Ramos (cell line): ENCODE results near the gene B4GALNT2.

Source experiments
- in situ Hi-C: fragments of 300-500 bp; cut with MboI; formaldehyde crosslinking; loops from one replicate; pipeline ENCODE4 v1.14.3; 2022; ENCODE audit warnings: low sequenced_read_pairs; ENCODE audit not compliant: unreplicated experiment

B4GALNT2 gene

DNA sequence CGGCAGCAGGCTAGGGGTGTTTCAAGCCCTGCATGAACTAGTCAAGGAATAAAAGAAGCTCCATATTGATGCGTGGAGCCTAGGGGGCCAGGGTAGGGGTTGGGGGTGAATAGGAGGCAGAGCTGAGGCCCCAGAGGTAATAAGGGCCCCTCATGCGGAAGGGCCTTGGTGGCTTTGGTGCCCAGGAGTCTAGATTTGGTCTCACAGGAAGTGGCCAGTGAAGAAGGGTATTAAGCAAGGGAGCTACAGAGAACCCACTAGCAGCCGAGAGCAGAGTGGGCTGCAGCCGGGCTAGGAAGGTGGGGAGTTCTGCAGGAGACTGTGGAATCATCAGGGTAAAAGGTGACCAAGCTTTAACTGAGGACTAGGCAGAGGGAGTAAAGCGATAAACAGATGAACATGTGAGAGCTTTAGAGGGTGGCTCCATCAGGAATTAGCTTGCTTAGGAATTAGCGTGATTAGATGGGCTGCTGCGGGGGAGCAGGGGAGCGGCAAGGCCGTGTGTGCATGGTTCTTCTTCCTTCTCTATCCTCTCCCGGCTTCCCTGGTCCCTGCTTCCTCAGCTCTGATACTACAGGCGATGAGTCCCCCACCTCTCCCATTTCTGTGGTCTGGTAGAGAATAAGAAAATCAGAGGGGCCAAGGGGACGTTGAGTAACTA is 68.0 kb downstream of the B4GALNT2 start:
- in situ Hi-C loops: no loop called here

DNA sequence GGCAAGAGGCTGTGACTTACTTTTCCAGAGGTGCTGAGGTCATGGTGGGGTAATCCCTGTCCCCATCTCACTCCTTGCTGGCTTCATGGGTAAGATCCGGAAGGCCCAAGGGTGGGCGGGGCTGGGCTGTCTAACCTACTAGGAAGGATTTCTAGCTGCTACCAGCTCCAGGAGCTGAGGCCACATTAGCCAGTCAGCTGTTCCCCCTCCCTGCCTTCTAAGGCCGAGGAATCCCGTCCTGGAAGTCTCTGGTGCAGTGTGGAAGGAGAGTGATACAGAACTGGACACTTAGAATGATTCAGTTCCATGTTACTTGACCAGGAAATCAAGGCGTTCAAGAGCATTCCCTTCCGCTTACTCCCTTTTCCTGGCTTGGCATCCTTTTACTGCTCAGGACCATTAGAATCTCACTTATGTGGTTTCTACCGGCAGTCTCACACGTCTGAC is 68.9 kb downstream of the B4GALNT2 start:
- in situ Hi-C loops: no loop called here

DNA sequence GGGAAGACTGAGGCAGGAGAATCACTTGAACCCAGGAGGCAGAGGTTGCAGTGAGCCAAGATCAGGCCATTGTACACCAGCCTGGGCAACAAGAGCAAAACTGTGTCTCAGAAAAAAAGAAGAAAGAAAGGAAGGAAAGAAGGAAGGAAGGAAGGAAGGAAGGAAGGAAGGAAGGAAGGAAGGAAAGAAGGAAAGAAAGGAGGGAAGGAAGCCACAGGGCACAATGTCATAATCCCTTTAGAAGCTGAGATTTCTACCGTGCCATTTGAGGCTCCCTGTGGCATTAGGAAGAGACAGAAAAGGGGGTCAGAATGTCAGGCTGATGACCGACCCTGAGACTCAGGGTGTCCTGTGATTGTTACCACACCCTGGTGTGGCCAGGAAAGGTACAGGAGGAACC is 71.2 kb downstream of the B4GALNT2 start:
- in situ Hi-C loops: no loop called here

GRCh38 chr17:49204516-49204915 is 71.9 kb downstream of the B4GALNT2 start:
- in situ Hi-C loops: no loop called here

DNA sequence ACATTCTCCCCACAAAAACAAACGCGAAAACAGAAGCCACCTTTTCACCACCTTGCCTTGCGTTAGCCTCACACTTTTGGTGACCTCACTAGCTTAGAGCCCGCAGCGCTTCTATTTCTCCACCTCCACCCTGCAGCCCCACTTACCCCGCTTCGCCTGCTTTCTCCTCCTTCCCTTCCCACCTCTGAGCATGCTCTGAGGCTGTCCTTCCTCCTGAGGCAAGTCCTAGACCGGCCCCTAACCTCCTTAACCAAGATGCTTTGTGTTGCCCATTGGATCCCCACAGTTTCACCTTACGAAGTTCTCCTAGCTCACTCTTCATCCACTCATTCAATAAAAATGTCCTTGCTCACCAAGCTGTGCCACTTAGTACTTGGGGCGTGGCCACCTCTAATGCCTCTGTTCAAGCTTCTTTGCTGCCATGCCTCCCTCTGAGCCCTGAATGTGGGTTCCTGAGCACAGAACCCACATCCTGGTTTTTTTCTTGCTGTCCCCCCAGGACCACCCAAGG is 76.5 kb downstream of the B4GALNT2 start:
- in situ Hi-C loops: no loop called here

- in situ Hi-C loops: no loop called here
Measured at GRCh38 chr17:49210158-49211029, 77.8 kb downstream of the B4GALNT2 start, which contains the start of the genes ABI3 and GNGT2. Gene ABI3 (plus strand): TSS chr17:49210707. CDS start chr17:49210725, 18 bp downstream. Gene GNGT2 (minus strand): TSS chr17:49210574. CDS start chr17:49207422, 3,152 bp downstream.

GRCh38 chr17:49213399-49213798 is 80.8 kb downstream of the B4GALNT2 start:
- in situ Hi-C loops: no loop called here

- in situ Hi-C loops: no loop called here
Measured at GRCh38 chr17:49213847-49214246, 81.3 kb downstream of the B4GALNT2 start.

- in situ Hi-C loops: no loop called here
Measured at GRCh38 chr17:49214676-49215360, 82.2 kb downstream of the B4GALNT2 start.

DNA sequence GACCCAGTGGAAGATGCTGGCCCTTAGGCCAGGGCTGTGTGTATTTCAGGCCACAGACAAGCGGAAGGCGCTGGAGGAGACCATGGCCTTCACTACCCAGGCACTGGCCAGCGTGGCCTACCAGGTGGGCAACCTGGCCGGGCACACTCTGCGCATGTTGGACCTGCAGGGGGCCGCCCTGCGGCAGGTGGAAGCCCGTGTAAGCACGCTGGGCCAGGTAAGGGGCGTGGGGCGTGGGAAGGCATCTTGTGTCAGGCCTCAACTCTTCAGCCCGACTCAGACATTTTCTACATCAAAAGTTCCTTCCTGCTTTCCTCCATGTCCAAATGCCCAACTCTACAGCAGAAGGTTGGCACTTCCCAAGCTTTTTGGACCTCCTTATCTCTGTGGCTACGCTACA is 83.9 kb downstream of the B4GALNT2 start:
- in situ Hi-C loops: no loop called here

- in situ Hi-C loops: no loop called here
Measured at GRCh38 chr17:49216953-49217650, 84.5 kb downstream of the B4GALNT2 start.

- in situ Hi-C loops: no loop called here
Measured at GRCh38 chr17:49217651-49218413, 85.3 kb downstream of the B4GALNT2 start.

GRCh38 chr17:49218941-49219913 is 86.7 kb downstream of the B4GALNT2 start:
- in situ Hi-C loops: no loop called here

DNA sequence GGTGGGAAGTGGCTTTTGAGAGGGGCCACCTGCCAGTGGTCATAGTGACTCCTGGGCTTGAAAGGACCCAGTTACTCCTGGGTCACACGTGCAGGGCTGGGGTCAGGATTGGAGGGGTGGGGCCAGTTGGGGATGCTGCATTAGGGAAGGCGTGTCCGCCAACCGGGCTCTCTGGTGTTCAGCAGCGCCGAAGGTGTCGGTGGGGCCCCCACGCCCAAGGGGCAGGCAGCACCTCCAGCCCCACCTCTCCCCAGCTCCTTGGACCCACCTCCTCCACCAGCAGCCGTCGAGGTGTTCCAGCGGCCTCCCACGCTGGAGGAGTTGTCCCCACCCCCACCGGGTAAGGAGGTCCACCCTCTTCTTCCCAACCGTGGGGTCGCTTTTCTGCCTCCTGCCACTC is 87.4 kb downstream of the B4GALNT2 start:
- in situ Hi-C loops: no loop called here

GRCh38 chr17:49223168-49223516 is 90.6 kb downstream of the B4GALNT2 start:
- in situ Hi-C loops: no loop called here

DNA sequence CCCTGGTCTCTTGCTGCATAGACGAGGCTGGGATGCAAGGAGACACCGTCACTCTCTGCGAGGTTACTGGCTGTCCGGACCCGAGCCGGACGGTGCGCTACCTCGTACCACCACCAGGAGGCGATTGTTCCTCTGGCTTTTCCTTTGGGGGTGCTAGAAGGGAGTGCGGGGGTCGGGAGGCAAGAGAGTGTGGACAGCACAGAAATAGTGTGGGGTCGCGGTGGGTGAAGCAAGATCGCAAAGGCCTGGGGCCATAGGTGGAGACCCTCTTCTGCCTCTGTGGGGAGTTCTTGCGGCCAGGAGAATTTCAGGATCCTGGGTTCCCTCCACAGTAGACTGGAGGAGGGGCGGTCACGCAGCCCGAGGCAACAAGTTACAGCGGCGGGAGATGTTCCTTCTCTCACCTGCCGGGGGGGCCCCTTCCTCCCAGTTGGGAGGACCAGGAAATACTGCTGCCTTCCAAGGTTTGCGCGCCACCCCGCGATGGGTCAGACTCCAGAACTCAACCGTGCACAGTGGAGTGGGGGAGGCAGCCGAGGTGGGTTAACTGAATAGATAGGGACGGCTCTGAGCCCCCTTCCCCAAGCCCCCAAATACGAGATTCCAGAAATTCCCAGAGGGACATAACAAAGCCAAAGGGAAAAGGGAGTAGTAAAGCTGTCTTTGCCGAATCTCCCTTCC is 91.1 kb downstream of the B4GALNT2 start:
- in situ Hi-C loops: no loop called here

GRCh38 chr17:49224198-49224996 is 91.8 kb downstream of the B4GALNT2 start:
- in situ Hi-C loops: no loop called here
